Astrocyte of the cerebellum (primary cell): Measurements from ENCODE around the gene USP6.
"Not testable (repeated sequence)": the region's sequence is repeated elsewhere in the genome, so short reads cannot be mapped to it uniquely, and the experiment has no call there.

Experiments used
- DNase-seq: peaks from one replicate; pipeline ENCODE4 v3.0.0-alpha.2; 2011; ENCODE audit warnings: low read depth
- H3K4me3 ChIP-seq: 2 replicates; pipeline ENCODE4 v1.5.1; 2011; ENCODE audit warnings: mild to moderate bottlenecking, low read depth, low read length, moderate library complexity
- in situ Hi-C: cut with HindIII; loops from 2 replicates; pipeline ENCODE4 v1.10.0; 2017; ENCODE audit warnings: low sequenced_read_pairs
- TF ChIP-seq, protein P1 (sequence below): IDR thresholded peaks from 2 replicates; pipeline ENCODE4 v1.5.1; 2012; ENCODE audit warnings: low read length, low read depth, moderate library complexity, mild to moderate bottlenecking; ENCODE audit errors: missing control alignments

Gene USP6

DNA sequence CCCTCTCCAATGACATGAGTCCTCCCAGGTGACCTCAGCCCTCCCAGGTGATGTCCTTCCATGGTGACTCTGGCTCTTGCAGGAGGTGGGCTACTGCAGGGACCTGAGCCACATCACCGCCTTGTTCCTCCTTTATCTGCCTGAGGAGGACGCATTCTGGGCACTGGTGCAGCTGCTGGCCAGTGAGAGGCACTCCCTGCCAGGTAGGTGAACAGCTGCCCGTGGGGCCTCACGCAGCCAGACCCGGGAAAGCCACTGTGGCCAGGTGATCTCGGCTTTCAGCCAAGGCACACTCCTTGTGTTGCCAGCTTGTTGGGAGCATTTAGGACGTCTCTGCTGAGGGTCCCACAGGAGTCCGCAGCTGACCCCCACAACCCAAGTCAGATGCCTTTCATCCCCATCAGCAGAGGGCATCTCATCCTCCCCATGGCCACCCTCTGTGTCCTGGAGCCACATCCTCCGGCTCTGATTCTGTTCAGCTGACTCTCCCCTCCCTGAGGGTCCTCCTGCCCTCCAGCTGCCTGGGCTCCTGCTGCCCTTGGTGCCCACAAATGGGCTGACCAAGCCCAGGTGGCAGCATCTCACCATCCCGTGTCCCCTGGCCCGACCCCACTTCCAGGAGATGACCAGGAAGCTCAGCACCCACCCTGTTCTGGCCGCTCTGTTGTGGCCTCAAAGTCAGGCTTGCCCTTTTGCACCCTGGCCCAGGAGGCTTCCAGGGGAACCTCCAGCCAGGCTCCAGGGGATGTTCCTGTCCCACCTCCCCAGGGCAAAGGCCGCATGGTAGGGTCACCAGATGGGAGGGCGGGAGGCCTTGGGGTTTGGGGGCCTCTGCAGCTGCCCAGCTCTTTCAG lies 20.1 kb downstream of the USP6 start:
- no peak for DNase-seq
- in situ Hi-C loops = no loop called here
- no peak overlapping the region for H3K4me3 ChIP-seq
- TF ChIP-seq, protein P1, sequence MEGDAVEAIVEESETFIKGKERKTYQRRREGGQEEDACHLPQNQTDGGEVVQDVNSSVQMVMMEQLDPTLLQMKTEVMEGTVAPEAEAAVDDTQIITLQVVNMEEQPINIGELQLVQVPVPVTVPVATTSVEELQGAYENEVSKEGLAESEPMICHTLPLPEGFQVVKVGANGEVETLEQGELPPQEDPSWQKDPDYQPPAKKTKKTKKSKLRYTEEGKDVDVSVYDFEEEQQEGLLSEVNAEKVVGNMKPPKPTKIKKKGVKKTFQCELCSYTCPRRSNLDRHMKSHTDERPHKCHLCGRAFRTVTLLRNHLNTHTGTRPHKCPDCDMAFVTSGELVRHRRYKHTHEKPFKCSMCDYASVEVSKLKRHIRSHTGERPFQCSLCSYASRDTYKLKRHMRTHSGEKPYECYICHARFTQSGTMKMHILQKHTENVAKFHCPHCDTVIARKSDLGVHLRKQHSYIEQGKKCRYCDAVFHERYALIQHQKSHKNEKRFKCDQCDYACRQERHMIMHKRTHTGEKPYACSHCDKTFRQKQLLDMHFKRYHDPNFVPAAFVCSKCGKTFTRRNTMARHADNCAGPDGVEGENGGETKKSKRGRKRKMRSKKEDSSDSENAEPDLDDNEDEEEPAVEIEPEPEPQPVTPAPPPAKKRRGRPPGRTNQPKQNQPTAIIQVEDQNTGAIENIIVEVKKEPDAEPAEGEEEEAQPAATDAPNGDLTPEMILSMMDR = no peak

DNA sequence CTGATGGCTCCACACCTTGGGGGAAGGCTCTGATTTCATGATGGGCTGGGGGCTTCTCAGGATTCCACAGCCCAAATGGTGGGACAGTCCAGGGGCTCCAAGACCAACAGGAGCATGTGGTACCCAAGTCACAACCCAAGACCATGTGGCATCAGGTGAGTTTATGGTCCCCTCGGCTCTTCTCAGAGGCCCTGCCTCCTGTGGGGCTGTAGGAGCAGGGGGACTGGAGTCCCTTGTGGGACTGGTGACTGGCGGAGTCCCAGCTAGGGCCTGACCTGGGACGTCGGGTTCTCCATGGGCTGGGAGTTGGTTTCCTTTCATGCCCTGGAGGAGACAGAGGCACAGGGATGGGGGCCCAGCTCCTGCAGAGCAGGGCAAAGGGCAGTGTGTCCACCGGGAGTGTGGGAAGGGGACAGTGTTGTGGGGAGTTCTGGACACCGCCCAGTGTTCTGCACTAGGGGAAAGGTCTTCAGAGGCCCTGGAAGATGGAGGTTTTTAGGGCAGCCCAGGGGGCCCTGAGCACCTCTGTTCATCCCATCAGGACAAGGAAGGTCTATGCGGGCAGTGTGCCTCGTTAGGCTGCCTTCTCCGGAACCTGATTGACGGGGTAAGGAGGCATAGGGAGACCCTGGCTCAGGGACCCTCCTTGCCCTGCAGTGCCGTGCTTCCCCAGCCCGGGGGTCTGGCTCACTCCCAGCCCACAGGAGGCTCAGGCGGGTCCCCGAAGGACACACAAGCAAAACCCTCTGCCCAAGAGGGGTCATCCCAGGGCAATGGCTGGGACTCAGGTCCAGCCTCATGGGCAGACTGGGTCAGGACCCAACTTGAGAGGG lies 21.0 kb downstream of the USP6 start:
- DNase-seq, in situ Hi-C loops, H3K4me3 ChIP-seq: not testable (repeated sequence)

DNA sequence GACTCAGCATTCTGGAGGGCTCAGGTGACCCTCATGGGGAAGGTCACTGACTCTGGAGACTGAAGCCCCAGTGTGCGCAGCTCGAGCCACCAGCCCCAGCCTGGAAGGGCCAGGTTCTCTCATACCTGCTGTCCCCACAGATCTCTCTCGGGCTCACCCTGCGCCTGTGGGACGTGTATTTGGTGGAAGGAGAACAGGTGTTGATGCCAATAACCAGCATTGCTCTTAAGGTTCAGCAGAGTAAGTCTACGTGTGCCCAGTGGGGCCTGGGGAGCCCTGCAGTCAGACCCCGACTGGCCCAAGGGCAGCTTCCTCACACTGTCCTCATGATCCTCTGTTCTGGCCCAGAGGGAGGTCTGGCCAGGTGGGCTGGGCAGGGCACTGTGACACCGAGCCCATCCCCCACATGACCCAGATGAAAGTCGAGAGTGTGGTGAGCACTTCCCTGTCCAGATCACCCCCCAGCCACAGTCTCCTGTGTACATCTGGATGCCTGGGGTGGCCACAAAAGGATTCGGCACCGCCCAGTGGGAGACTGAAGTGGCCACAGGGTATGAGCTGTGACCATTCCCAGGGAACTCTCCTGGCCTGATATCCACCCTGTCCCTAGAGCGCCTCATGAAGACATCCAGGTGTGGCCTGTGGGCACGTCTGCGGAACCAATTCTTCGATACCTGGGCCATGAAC lies 21.8 kb downstream of the USP6 start:
- H3K4me3 ChIP-seq, DNase-seq, in situ Hi-C loops: not testable (repeated sequence)

DNA sequence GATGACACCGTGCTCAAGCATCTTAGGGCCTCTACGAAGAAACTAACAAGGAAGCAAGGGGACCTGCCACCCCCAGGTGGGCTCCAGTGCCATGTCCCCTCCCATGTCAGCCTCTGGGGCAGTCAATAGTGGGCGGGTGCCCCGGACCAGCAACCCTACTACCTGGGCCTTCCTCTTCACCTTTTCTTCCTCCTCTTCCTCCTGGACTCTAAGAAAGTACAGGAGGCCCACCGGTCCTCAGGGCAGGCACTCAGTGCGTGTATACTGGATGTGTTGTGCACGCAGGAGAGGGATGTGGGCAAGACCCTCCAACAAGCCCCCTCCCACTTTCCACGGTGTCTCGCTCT lies 22.3 kb downstream of the USP6 start:
- DNase-seq, in situ Hi-C loops, H3K4me3 ChIP-seq: not testable (repeated sequence)

DNA sequence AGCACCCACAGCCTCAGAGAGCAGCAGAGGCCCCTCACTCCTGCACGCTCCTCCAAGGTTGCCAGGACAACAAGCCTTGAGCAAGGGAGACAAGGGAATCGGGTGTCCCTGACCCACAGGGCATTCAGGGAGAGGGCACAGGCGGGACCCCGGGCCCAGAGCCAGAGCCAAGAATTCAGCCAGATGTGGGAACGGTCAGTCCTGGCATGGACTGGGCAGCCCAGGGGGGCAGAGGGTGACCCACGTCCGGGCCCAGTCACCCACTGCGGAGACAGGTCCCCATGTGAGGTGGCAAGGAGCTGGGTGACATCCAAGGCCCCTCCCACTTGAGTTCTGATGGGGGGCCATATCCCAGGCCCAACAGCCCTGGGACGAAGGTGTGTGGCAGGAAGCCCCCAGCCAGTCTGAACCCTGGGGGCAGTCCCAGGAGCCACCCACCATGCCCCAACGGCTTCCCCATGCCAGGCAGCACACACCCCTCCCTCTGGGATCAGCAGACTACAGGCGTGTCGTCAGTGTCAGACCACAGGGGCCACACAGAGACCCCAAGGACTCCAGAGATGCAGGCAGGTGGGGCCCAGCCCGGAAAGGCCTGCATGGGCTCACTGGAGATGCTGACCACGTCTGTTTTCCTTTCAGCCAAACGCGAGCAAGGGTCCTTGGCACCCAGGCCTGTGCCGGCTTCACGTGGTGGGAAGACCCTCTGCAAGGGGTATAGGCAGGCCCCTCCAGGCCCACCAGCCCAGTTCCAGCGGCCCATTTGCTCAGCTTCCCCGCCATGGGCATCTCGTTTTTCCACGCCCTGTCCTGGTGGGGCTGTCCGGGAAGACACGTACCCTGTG lies 23.0 kb downstream of the USP6 start:
- no peak overlapping the region for H3K4me3 ChIP-seq
- TF ChIP-seq, protein P1 = no peak
- in situ Hi-C loops = no loop called here
- no peak for DNase-seq

DNA sequence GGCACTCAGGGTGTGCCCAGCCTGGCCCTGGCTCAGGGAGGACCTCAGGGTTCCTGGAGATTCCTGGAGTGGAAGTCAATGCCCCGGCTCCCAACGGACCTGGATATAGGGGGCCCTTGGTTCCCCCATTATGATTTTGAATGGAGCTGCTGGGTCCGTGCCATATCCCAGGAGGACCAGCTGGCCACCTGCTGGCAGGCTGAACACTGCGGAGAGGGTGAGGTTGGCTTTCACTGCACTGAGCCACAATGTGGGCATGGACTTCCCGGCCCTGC lies 23.6 kb downstream of the USP6 start:
- H3K4me3 ChIP-seq = no peak overlapping the region
- TF ChIP-seq, protein P1 = no peak
- no peak for DNase-seq
- in situ Hi-C loops = no loop called here

DNA sequence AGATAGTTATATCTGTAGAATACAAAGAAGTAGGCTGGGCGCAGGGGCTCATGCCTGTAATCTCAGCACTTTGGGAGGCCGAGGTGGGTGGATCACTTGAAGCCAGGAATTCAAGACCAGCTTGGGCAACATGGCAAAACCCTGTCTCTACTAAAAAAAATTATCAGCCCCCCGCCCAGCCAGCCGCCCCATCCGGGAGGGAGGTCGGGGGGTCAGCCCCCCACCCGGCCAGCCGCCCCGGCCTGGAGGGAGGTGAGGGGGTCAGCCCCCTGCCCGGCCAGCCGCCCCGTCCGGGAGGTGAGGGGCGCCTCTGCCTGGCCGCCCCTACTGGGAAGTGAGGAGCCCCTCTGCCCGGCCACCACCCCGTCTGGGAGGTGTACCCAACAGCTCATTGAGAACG lies 27.0 kb downstream of the USP6 start:
- DNase-seq, in situ Hi-C loops, H3K4me3 ChIP-seq: not testable (repeated sequence)

DNA sequence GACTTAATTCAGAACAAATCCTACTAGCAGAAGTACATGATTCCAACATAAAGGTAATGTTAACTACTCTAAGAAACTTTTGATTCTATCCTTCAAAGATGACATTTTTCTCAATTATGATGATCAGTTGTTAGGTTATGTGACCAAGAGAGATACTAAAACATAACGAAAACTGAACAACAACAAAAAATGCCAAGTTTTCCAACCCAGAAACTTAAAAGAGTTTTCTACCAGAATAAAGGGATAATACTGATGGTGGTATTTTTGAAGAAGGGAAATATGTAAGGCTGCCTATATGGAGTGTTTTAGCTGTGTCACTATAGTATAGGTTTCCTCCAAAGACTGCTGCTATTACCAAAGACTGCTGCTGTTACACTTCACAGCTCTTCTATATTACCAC lies 30.3 kb downstream of the USP6 start:
- DNase-seq, H3K4me3 ChIP-seq, in situ Hi-C loops: not testable (repeated sequence)

DNA sequence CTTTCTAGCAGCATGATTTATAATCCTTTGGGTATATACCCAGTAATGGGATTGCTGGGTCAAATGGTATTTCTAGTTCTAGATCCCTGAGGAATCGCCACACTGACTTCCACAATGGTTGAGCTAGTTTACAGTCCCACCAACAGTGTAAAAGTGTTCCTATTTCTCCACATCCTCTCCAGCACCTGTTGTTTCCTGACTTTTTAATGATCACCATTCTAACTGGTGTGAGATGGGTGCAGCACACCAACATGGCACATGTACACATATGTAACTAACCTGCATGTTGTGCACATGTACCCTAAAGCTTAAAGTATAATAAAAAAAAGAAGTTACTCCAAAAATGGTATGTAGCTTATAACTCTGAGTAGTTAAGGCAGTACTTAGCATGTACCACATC lies 44.9 kb downstream of the USP6 start:
- DNase-seq, H3K4me3 ChIP-seq, in situ Hi-C loops: not testable (repeated sequence)

DNA sequence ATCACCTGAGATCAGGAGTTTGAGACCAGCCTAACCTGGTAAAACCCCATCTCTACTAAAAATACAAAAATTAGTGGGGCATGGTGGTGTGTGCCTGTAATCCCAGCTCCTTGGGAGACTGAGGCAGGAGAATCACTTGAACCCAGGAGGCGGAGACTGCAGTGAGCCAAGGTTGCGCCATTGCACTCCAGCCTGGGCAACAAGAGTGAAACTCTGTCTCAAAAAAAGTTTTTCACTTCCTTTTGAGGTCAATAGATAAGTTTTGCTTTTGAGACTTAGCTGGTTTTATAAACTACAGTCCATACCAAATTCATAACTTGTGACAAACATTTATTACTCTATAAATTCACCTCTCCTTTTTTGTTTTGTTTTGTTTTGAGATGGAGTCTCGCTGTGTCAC lies 46.0 kb downstream of the USP6 start:
- in situ Hi-C loops, DNase-seq, H3K4me3 ChIP-seq: not testable (repeated sequence)
